GM18868 (cell line): ENCODE data around the gene ZBED4.
"Not testable (repeated sequence)": the region's sequence is repeated elsewhere in the genome, so short reads cannot be mapped to it uniquely, and the experiment has no call there.

ENCODE experiments used
- ATAC-seq: cut with Tn5 transposase; IDR thresholded peaks from one replicate; pipeline ENCODE4 v1.9.1; 2021; ENCODE audit warnings: mild to moderate bottlenecking, moderate library complexity; ENCODE audit not compliant: unreplicated experiment

Gene ZBED4

DNA sequence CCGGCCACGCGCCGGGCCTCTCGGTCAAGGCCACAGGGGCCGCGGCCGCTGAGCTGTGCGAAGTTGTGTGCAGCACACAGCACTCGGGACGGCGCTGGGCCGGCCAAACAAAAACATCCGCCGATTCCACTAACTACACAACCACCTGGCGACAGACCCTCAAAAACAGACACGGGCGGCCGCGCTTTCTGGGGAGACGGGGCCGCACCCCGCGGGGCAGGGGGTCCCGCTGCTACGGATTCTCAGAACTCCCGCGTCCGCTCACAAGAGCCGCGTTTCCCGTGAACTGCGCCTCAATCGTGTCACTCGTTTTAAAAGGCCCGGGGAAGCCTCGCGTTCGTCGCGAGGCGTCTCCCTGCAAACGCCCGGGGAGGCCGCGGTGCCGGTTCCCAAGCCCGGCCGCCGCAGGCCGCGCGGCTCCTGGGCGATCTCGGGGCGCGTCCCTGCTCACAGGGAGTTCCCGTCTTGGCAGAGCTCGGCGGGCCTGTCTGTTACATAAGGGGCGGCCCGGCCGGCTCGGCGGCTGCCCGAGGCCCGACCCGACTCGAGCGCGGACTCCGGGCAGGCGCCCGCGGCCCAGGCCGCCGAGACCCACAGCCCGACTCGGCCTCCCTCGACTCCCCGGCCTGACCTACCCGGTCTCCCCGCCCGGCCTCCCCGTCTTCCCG lies 26.9 kb upstream of the ZBED4 start:
- ATAC-seq, result peak; percentile 22

DNA sequence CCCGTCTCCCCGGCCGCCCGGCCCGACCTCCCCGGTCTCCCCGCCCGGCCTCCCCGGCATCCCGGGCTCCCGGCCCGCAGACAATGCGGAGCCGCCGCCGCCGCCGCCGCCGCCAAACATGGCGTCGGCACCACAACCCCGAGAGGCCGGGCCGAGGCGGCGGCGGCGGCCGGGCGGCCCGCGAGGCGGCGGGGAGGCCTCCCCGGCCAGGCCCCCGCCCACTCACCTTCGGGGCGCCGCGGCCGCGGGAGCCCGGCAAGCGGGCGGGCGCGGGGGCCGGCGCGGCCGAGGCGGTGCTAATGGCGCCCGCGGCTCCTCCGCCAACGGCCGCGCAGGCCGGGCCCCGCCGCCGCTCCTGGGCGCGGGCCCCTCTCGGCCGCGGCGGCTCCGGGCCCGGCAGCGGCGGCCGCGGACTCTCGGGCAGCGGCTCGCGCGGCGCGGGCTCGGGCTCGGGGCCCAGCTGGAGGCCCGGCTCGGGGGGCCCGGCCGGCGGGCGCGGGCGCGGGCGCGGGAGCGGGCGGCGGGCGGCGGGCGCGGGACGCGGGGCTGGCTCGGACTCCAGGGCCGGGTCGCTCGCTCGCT lies 26.3 kb upstream of the ZBED4 start:
- peak; percentile 29 for ATAC-seq

DNA sequence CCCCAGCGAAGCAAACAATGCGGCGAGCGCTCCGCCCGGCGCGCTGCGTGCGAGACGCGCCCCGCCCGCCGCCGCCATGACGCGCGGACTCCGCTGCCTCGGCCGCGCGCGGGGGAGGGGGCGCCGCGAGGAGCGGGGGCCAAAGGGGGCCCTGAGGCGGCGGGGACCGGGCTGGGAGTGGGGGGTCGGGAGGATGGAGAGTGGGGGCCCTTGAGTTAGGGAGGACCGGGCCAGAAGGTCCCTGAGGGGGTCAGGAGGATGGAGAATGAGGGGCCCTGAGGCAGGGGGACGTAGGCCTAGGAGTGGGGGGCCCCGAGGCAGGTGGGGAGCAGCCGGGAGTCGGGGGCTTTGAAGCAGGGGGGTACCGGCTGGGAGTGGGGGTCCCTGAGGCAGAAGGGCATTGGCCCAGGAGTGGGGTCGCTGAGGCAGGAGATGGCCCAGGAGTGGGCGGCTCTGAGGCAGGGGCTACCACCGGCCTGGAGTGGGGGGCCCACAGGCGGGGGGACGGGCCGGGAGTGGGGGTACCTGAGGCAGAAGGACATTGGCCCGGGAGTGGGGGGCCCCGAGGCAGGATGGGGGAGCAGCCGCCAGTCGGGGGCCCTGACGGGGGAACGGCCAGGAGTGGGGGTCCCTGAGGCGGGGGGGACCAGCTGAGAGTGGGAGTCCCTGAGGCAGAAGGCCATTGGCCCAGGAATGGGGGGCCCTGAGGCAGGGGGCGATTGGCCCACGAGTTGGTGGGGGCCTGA lies 25.6 kb upstream of the ZBED4 start, which contains the start of gene BRD1:
BRD1 (minus strand) TSS at position 21 of the 746 bp plus-strand sequence. CDS start 3,556 bp downstream, outside the sequence.
- ATAC-seq, result peak; percentile 40

DNA sequence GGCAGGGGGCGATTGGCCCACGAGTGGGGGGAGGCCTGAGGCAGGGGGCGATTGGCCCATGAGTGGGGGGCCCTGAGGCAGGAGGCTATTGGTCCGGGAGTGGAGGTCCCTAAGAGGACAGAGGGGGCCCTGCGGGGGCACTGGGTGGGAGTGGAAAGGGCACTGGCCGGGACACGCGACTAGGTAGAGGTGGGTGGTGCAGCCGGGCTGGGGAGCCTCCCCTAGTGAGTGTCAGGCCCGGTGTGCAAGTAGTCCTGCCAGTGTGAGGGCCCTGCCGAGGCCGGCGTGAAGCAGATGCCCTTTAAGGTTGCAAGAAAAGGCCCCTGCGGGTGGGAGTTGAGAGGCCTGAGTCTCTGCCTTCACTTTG lies 25.1 kb upstream of the ZBED4 start:
- no peak for ATAC-seq

DNA sequence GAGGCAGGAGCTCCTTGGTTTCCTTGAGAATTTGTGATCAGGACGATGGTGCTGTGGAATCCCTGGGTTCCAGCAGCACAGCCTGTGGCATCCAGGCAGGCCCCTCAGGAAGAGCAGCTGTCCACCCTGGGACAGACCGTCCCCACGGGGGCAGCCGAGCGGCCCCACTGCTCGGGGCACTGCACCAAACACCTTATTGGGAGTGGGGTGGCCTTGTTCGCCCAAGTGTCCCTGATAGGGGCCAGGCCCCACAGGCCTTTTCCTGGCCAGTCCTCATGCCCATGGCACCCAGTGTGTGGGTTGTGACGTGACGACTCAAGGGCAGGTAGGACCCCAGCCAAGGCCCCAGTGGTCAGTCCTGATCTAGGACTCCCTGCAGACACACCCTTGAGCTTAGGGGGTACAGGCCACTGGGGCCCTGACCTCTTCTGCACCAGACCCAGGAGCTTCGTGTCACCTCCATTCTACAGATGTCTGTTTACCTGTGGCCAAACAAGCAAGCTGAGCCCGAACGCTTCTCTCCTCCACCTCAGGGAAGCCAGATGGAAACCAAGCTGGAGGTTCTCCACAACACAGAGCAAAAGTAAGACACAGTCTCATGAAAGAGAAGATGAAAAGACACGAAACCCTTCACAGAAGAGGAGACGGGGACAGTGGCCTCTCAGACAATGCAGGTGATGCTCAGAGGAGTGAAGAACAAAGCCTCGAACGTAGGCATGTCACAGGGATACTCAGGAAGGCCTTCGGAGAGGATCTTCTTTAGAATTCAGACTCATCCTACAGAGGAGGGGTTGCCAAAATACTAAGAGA lies 24.4 kb upstream of the ZBED4 start:
- no peak for ATAC-seq

DNA sequence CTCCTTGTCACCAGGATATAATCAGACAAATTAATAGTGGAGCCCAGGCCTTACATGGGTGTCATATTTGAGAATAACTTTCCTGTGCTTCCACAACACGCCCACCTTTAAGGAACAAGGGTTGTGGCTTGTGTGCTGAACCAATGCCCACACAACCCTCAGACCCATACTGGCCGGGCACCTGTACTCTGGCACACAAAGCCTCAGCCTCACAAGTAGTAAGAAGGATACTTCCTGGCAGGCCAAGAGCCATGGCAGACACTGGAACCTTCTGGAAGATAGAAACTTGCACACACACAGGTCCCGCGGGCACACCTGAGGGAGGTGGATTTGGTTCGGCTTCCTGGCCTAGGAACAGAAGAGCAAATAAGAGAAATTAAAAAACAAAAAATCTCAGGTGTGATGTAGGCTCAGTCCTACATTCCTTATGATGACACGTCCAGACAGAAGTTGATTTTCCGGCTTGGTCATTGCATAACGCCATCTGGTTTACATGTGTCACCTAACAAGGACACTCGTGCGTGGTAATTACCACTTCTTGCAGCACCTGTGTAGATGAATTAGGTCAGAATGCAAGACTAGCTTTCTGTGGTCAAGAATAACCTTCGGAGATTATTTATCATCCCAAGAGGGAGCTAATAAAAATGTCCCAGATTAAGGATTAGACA lies 20.2 kb upstream of the ZBED4 start:
- ATAC-seq, result no peak

DNA sequence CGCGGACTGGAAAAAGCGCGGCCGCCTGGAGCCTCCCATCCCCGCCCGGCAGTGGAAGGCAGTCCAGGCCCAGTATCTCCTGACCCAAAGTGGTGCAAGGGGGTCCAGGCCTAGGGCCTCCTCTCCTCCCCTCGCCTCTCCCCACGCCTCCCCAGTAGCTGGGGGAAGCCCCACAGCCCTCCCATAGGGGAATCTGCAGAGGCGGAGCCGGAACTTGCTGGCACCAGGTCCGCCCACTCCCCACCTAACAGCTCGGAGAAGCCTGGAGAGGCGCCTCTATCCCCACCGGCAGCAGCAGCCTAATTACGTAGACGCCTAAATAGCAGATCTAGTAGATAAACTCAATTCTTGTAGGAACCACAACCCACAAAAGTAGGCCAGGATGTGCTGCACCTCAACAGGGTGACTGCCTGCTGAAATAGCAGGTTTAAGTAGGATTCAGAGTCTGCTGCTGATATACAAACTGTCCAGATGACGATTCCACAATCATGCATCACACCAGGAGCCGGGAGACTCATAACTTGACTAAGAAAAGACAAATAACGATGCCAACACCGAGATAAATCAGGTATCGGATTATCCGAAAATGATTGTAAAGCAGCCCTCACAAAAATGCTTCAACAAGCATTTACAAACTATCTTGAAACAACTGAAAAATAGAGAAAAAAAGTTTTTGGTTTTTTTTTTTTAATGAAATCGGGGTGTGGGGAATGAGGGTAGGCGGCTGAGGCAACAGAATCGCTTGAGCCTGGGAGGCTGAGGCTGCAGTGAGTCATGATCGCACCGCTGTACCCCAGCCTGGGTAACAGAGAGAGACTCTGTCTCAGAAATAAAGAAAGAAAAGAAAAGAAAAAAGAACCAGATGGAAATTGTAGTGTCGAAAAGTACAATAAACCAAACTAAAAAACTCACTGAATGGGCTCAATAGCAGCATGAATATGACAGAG lies 14.6 kb upstream of the ZBED4 start:
- no peak for ATAC-seq

DNA sequence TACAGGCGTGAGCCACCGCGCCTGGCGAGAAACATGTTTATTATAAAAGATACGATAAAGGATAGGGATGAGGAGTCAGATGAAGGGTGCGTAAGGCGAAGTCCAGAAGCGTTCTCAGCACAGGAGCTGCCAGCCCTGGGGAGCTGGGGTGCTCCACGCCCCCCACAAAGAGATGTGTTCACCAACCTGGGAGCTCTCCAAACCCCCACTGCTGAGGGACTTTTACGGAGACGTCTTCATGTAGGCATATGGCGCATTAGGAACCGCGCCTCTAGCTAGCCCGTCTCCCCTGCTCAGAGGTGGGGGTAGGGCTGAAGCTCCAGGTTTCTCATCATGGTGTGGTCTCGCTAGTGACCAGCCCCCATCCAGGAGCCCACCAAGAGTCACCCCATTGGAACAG lies 8.4 kb upstream of the ZBED4 start:
- no peak for ATAC-seq

DNA sequence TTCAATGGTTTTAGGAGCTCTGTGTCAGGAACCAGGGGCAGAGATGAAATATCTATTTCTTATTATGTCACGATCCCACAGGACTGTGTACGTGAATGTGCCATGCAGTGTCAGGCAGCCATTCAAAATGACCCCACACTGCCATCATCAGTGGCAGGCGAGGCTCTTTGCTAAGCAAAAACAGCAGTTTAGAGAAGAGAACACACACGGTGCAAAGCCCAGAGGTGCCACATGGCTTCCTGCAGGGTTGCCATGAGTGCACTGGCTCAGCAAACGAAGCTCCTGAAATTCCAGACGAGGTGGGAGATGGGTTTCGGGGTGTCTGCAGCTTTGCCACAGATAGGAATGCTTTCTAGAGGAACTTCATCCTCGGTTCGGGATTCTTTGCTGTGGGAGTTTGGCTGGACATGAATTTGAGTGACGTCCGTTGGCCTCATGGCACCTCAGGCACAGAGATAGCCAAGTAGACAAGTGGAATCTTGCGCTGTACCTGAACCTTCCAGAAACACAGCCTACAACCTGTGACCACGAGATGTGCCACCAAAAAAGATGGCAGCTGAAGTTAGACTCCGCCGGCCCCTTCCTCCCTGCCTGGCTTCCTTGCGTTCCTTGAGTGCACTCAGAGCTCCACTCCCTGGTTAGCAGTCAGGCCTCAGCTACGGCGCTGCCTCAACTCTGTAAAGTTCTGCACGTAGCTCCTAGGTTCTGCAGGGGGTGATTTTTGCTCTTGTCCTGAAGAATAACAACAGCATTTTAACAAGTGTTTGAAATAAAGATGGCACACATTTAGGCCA lies 7.8 kb upstream of the ZBED4 start:
- ATAC-seq, result no peak

DNA sequence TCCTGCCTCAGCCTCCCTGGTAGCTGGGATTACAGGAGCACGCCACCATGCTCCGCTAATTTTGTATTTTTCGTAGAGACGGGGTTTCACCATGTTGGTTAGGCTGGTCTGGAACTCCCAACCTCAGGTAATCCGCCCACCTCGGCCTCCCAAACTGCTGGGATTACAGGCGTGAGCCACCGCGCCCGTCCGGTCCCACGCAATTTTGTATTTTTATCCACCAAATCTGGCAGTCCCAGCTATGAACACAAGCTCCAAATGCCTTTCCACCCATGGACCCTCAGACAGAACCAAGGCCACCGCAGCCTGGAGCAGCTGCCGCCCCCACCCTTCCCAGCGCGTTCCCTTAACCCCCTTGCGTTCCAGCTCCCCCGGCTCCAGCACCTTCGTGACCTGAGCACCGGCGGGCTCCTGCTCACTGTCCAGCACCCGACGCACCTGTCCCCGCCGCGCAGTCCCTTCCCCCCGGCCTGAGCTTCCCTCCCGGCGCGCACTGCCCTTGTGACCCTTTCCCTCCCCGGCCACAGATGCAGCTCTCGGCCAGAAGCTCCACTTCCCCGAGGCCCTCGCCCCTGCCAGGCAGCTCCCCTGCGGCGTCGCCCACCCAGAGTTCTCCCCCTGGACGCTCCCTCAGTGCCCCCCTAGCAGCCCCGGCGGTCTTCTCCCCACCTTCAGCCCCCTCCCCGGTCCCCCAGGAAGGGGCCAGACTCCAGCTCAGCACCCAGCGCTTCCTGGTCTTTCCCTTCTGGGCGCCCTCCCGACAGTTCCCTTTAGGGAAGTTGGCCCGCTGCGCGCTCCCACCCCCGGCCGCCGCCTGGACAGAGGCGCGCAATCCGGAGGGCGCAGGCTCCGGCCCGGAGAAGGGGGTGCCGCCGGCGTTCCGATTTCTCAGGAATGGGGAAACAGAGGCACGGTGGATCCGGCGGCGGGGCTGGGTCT lies 5.6 kb upstream of the ZBED4 start:
- ATAC-seq, result no peak

DNA sequence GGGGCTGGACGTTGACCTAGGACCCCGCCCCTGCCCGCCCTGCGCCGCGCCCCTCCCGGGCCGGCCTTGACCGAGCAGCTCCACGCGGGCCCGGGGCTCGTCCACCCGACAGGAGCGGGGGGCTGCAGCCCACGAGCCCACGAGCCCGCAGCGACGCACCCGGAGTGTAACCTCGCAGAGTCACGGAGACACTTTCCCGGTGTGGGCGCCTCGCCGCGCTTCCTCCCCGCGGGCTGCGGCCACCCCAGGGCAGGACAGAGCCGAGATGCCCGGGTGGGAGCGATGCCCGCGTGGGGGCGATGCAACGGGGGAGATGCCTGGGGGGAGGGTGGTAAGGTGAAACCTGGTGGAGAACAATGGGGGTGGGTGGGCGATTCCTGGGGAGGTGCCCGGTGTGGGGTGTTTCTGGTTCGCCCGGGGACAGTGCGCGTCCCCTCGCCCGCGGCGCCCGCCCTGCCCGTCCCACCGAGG lies 4.9 kb upstream of the ZBED4 start:
- ATAC-seq, result no peak

DNA sequence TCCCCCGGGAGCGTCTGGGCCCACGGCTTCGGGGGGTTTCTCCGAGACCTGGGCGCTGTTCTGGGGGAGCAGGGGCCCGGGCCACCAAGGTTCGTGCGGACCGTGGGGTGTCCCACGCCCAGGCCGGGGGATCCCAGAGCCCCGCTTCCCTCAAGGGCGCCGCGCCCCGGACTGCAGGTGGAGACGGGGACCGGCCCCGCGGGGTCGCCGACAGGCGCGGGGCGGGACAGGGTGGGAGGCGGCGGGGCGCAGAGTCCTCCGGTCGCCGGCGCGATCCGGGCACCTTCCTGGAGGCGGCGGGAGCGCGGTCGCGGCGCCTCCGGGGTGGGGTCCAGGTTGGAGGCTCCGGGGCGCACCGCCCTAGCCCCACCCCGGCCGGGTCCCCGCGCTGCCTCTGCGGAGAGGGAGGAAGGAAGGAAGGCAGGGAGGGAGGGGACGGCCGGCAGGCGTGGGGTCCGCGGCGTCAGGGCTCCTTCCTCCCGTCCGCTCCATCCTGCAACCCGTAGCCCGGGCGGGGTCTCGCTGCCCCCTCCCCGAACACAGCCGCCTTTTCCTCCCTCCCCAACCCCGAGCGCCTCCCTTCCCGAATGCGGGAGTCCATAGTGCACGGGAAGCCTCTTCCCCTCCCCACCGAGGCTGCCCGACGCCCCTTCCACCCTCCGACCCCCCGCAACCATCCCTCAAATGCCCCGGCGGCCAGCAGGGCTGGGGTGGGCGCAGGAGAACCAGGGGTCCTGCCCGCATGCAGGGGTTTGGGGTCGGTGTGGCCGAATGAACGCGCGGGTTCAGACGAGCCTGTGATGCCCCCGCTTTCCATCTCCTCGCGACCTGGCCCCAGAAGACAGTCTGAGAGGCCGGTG lies 4.3 kb upstream of the ZBED4 start:
- no peak for ATAC-seq

DNA sequence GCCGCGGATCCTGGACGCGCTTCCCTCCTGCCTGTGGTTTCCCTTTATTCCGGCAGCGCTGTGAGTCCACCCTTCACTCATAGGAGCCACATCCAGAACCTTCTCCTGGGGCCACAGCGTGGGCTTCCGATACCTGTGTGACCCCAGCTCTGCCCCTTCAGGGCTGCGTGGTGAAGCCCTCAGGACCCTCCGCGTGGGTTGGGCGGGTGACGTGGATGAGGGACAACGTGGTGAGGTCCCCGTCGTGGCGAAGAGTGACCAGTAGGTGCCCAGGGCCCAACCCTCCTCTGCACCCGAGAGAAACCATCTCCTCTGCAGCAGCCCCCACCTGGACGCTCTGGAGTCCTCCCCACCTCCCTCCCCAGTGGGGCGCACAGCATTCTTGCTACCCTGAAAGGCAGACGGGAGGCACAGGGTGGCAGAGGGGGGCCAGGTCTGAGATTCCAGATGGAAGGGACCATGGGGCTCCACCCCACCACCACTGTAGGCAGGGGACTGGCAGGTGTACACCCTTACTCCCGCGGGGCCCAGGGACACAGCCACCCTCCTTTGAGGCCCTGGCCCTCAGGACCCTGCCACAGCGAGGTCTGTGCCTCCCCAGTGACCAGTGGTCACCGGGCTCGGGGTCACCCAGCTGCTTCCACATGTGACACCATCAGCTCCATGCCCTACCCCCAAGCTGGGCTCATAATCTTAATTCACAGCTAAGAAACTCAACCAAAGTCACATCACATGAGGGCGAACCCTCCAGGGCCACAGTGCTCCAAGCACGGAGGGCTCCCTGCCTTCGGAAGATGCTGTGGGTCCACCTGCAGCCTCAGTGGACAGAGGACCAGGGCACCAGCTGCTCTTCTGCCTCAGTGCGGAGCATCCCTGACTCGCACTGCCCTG lies 3.4 kb upstream of the ZBED4 start:
- ATAC-seq, result no peak

DNA sequence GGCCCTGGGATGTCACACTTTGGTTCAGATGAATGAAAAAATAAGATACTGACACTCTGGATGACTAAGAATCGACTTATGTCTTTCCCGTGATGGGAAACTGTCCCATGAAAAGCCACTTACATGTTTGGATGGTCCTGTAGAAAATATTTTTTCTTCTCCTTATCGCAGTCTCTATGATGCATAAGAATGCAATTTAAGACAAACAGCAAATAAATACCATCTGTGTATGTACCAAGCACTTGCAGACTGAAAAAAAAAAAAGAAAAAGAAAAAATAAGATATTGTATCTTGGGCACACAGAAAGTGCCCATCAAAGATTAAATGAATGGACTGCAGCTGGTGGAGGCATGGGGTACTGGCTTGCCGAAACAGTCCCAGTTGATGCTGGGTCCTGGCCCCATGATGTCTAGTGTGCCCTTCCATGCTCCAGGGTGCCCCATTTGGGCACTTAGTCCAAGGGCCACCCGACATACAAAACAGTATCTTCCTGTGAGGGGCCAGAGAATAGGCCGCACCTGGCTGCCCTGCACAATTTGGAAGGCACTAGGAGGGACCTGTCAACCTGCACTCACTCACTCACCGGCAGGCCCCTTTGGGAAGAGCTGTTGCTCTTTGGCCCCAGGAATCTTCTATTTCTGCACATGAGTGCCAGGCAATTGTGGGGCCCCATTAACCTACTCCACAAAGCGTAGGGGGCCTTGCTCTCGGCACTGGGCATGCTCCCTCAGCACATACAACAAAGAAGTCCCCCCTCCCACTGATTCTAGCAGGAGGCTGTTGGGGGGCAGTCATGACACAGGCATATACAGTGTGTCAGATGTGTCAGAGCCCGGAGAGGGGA lies 2.5 kb upstream of the ZBED4 start:
- no peak for ATAC-seq

DNA sequence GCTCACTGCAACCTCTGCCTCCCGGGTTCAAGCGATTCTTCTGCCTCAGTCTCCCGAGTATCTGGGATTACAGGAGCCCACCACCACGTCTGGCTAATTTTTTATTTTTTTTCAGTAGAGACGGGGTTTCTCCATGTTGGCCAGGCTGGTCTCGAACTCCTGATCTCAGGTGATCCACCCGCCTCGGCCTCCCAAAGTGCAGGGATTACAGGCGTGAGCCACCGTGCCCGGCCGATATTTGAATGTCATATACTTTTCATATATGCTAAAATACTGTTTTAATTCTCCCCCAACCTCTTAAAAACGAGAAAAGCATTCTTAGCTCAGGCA lies 1.1 kb upstream of the ZBED4 start:
- ATAC-seq, result not testable (repeated sequence)
